WTC11 (cell line): ENCODE measurements around the gene STAM2. TPM values are rescaled to one million over a fixed set of nuclear protein-coding genes. Genes with fewer than 3 reads are reported as not detected.

Experiments
- ATAC-seq: fragments of 200-7000 bp; cut with Tn5 transposase; 2 replicates; pipeline ENCODE4 v1.10.0; 2021; ENCODE audit warnings: mild to moderate bottlenecking, moderate library complexity
- CTCF ChIA-PET: fragments of 300-600 bp; sonication (Branson Sonifier 250); formaldehyde crosslinking; loops from one replicate; lab custom pipeline; 2021; ENCODE audit warnings: antibody characterized with exemption; lab: Charles Lee
- POLR2A ChIA-PET: fragments of 350-600 bp; sonication (Branson Sonifier 250); formaldehyde crosslinking; loops from one replicate; lab custom pipeline; 2021; ENCODE audit warnings: antibody characterized with exemption; lab: Charles Lee
- DNase-seq: peaks from one replicate; pipeline ENCODE4 v3.0.0; 2021; ENCODE audit warnings: low spot score
- H3K27ac Mint-ChIP-seq: 2 replicates; pipeline ENCODE4 v1.8.0; 2021; ENCODE audit warnings: mixed read lengths
- H3K27me3 Mint-ChIP-seq: 2 replicates; pipeline ENCODE4 v1.8.0; 2021; ENCODE audit warnings: low read depth, mild to moderate bottlenecking, moderate library complexity, mixed read lengths
- H3K36me3 Mint-ChIP-seq: 2 replicates; pipeline ENCODE4 v1.8.0; 2021; ENCODE audit warnings: mixed read lengths
- H3K4me1 Mint-ChIP-seq: 2 replicates; pipeline ENCODE4 v1.8.0; 2022; ENCODE audit warnings: mixed read lengths
- H3K4me3 Mint-ChIP-seq: 2 replicates; pipeline ENCODE4 v1.8.0; 2021; ENCODE audit warnings: mild to moderate bottlenecking, moderate library complexity, mixed read lengths
- H3K9me3 Mint-ChIP-seq: 2 replicates; pipeline ENCODE4 v1.8.0; 2021; ENCODE audit warnings: mixed read lengths
- CTCF ChIP-seq: fragments of 200-600 bp; IDR thresholded peaks from 2 replicates; pipeline ENCODE4 v1.8.0; 2022; ENCODE audit warnings: antibody characterized with exemption
- EMX1 ChIP-seq: fragments of 250-450 bp; sonication (Bioruptor Pico); IDR thresholded peaks from 2 replicates; pipeline ENCODE4 v1.8.0; 2021; ENCODE audit warnings: mild to moderate bottlenecking
- FOXJ3 ChIP-seq: sonication (generic); formaldehyde crosslinking; IDR thresholded peaks from 2 replicates; pipeline ENCODE4 v1.9.0; 2021; ENCODE audit warnings: missing genetic modification reagents, mild to moderate bottlenecking, borderline replicate concordance
- FOXP1 ChIP-seq: sonication (generic); formaldehyde crosslinking; IDR thresholded peaks from 2 replicates; pipeline ENCODE4 v1.8.0; 2022; ENCODE audit warnings: missing genetic modification reagents, mild to moderate bottlenecking, moderate library complexity, borderline replicate concordance
- GTF2I ChIP-seq: fragments of 250-450 bp; sonication (Bioruptor Pico); conservative IDR thresholded peaks from 2 replicates; pipeline ENCODE4 v1.4.0; 2021; ENCODE audit warnings: mild to moderate bottlenecking
- HMGXB4 ChIP-seq: sonication (generic); formaldehyde crosslinking; IDR thresholded peaks from 2 replicates; pipeline ENCODE4 v1.8.1; 2023; ENCODE audit warnings: mild to moderate bottlenecking, moderate library complexity, missing genetic modification reagents
- MXD4 ChIP-seq: fragments of 250-450 bp; sonication (Bioruptor Pico); IDR thresholded peaks from 2 replicates; pipeline ENCODE4 v1.8.0; 2021; ENCODE audit warnings: mild to moderate bottlenecking, moderate library complexity, borderline replicate concordance
- NR2C2 ChIP-seq: sonication (generic); formaldehyde crosslinking; IDR thresholded peaks from 2 replicates; pipeline ENCODE4 v1.8.0; 2022; ENCODE audit warnings: mild to moderate bottlenecking, missing genetic modification reagents
- RORB ChIP-seq: fragments of 250-450 bp; sonication (Bioruptor Pico); IDR thresholded peaks from 2 replicates; pipeline ENCODE4 v1.9.0; 2021; ENCODE audit warnings: mild to moderate bottlenecking
- SP1 ChIP-seq: sonication (generic); formaldehyde crosslinking; conservative IDR thresholded peaks from 2 replicates; pipeline ENCODE4 v1.8.1; 2022; ENCODE audit warnings: missing genetic modification reagents
- ZNF121 ChIP-seq: sonication (generic); formaldehyde crosslinking; IDR thresholded peaks from 2 replicates; pipeline ENCODE4 v1.8.0; 2023; ENCODE audit warnings: missing genetic modification reagents
- ZNF219 ChIP-seq: sonication (generic); formaldehyde crosslinking; IDR thresholded peaks from 2 replicates; pipeline ENCODE4 v1.8.0; 2023; ENCODE audit warnings: missing genetic modification reagents, mild to moderate bottlenecking, borderline replicate concordance
- total RNA-seq: library from RNA; stranded (reverse); gene quantifications from 3 replicates; pipeline ENCODE4 v1.2.3, GENCODE V29; 2021
- TF ChIP-seq, protein P1 (sequence below): fragments of 250-450 bp; sonication (Bioruptor Pico); IDR thresholded peaks from 2 replicates; pipeline ENCODE4 v1.9.0; 2021; ENCODE audit warnings: mild to moderate bottlenecking
- TF ChIP-seq, protein P2 (sequence below): sonication (generic); formaldehyde crosslinking; IDR thresholded peaks from 2 replicates; pipeline ENCODE4 v1.8.0; 2022; ENCODE audit warnings: mild to moderate bottlenecking, missing genetic modification reagents
- TF ChIP-seq, protein P3 (sequence below): fragments of 250-450 bp; sonication (Bioruptor Pico); IDR thresholded peaks from 2 replicates; pipeline ENCODE4 v2.1.2; 2022; ENCODE audit warnings: mild to moderate bottlenecking, moderate library complexity
- TF ChIP-seq, protein P4 (sequence below): sonication (generic); formaldehyde crosslinking; IDR thresholded peaks from 2 replicates; pipeline ENCODE4 v1.8.1; 2023; ENCODE audit warnings: mild to moderate bottlenecking, missing genetic modification reagents, moderate library complexity

Gene STAM2
- total RNA-seq, 1 experiment from 2014 or later, result 9.0 TPM

DNA sequence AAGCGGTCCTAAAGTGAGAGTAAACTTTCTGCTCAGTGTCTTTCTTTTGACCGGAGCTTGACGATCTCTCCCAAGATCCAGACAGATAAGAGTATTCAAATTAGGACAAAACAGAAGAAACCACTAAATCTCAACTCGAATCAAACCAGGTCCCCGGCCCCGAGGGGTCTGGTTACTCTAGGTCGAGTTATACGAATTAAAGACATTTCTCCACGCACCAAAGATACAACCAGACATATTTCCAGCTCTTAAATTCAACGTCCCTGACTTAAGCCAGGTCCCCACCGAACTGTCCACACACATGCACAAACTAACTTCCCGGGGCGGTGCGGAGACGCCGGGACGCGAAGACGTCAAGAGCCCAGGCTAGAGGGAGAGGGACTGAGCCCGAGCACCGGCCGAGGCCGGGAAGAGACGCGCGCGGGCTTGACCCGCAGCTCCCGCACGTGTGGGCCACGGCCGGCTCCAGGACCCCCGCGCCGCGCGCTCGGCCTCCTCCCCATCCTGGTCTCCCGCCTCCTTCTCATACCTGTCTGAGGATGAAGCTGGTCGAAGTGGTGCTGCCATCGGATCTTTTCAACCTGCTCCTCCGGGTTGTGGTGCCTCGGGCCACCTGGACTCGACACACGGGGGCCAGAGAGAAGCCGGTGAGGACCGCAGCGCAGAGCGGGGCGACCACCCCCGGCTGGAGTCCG, 77.6 kb downstream of the STAM2 start:
- Mint-ChIP-seq H3K27me3 (peaks cover 70% of the 10 kb centered on the region), H3K4me3 (peak overlapping the region; percentile 88), H3K9me3 (no peaks in the 10 kb centered on the region), H3K27ac (no peak overlapping the region), H3K4me1 (peaks cover 18% of the 10 kb centered on the region), H3K36me3 (no peaks in the 10 kb centered on the region)
- POLR2A ChIA-PET, result interaction anchor here (1.4 kb wide), 1 partner anchor 60 kb away, joined by 3 read pairs; no protein-coding TSS in a partner anchor
- TF ChIP-seq FOXP1 (CRISPR knock-in tag) (0 out of 2 replicates have a peak, but pooled peaks have one; percentile 19), RORB (no peak)
- ATAC-seq, result peak; percentile 32
- DNase-seq, result peak; percentile 41
- CTCF ChIA-PET, result interaction anchor here (1.1 to 1.3 kb wide), 2 partner anchors 60 to 72 kb away, joined by 3 to 4 read pairs; no protein-coding TSS in a partner anchor

DNA sequence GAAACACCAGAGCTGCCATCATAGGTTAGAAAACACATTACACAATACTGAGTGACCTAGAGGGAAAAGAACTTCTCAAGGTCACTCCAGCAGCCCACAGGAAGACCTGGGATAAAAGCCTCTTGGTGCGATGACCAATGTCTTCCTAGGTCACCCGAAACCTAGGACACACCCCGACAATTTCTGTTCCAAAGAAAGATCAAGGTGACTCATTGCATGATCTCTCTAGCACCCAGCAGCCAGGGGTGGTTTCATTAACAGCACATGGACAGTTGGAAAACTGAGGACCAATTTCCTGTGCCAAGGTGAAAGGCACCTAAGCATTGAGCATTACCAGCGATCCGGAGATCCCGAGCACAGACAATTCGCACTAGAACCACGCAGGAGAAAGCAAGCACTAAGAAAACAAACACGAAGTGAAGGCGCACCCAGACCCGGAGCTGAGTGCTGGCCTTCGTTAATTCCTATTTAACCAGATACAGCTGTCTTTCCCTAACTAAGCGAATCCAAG, 78.2 kb downstream of the STAM2 start:
- no peak for DNase-seq
- TF ChIP-seq SP1 (no peak), NR2C2 (CRISPR knock-in tag) (no peak), EMX1 (CRISPR knock-in tag) (no peak), MXD4 (CRISPR knock-in tag) (no peak), FOXP1 (CRISPR knock-in tag) (no peak), CTCF (no peak), GTF2I (CRISPR knock-in tag) (no peak), ZNF121 (CRISPR knock-in tag) (no peak), FOXJ3 (CRISPR knock-in tag) (no peak), ZNF219 (CRISPR knock-in tag) (no peak)
- TF ChIP-seq, protein P1, sequence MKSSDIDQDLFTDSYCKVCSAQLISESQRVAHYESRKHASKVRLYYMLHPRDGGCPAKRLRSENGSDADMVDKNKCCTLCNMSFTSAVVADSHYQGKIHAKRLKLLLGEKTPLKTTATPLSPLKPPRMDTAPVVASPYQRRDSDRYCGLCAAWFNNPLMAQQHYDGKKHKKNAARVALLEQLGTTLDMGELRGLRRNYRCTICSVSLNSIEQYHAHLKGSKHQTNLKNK (CRISPR knock-in tag), result no peak
- TF ChIP-seq, protein P2, sequence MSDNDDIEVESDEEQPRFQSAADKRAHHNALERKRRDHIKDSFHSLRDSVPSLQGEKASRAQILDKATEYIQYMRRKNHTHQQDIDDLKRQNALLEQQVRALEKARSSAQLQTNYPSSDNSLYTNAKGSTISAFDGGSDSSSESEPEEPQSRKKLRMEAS (CRISPR knock-in tag), result no peak
- TF ChIP-seq, protein P3, sequence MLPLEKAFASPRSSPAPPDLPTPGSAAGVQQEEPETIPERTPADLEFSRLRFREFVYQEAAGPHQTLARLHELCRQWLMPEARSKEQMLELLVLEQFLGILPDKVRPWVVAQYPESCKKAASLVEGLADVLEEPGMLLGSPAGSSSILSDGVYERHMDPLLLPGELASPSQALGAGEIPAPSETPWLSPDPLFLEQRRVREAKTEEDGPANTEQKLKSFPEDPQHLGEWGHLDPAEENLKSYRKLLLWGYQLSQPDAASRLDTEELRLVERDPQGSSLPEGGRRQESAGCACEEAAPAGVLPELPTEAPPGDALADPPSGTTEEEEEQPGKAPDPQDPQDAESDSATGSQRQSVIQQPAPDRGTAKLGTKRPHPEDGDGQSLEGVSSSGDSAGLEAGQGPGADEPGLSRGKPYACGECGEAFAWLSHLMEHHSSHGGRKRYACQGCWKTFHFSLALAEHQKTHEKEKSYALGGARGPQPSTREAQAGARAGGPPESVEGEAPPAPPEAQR (CRISPR knock-in tag), result no peak
- TF ChIP-seq, protein P4, sequence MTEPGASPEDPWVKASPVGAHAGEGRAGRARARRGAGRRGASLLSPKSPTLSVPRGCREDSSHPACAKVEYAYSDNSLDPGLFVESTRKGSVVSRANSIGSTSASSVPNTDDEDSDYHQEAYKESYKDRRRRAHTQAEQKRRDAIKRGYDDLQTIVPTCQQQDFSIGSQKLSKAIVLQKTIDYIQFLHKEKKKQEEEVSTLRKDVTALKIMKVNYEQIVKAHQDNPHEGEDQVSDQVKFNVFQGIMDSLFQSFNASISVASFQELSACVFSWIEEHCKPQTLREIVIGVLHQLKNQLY (CRISPR knock-in tag), result no peak
- TF ChIP-seq, all 79 proteins: peak for 0
- no peak; the same call in 1 of the 2 replicates for ATAC-seq
- no peak overlapping the region for H3K27ac Mint-ChIP-seq
- CTCF ChIA-PET, result interaction anchor here (1.1 to 1.3 kb wide), 2 partner anchors 59 to 71 kb away, joined by 3 to 4 read pairs; no protein-coding TSS in a partner anchor
- peak overlapping the region; percentile 88 for H3K4me3 Mint-ChIP-seq
- POLR2A ChIA-PET, result interaction anchor here (1.4 kb wide), 1 partner anchor 59 kb away, joined by 3 read pairs; no protein-coding TSS in a partner anchor
- no peaks in the 10 kb centered on the region for H3K36me3 Mint-ChIP-seq
- peaks cover 70% of the 10 kb centered on the region for H3K27me3 Mint-ChIP-seq
- H3K9me3 Mint-ChIP-seq, result no peaks in the 10 kb centered on the region
- peaks cover 18% of the 10 kb centered on the region for H3K4me1 Mint-ChIP-seq

GRCh38 chr2:152095146-152095545, 80.4 kb downstream of the STAM2 start:
- Mint-ChIP-seq H3K9me3 (no peaks in the 10 kb centered on the region), H3K27ac (no peak overlapping the region), H3K36me3 (no peaks in the 10 kb centered on the region), H3K4me3 (no peak overlapping the region), H3K4me1 (peaks cover 16% of the 10 kb centered on the region), H3K27me3 (peaks cover 53% of the 10 kb centered on the region)
- DNase-seq (no peak), ATAC-seq (no peak)
- POLR2A ChIA-PET, result no interaction called here
- no peak for TF ChIP-seq HMGXB4 (CRISPR knock-in tag)
- CTCF ChIA-PET, result no interaction called here
